Small intestine (tissue), 7 donors: ENCODE results near the gene RRAS. TPM values are rescaled to one million over a fixed set of nuclear protein-coding genes. Genes with fewer than 3 reads are reported as not detected.

Experiments used
- DNase-seq, 2 donors: peaks; one replicate each; pipeline versions ENCODE4 v3.0.0 to v3.0.0-alpha.2; 2013
- FAIRE-seq: peaks from 2 replicates; lab custom pipeline; 2012; peaks lifted over from hg19 to GRCh38; lab: Jason Lieb, UNC
- H3K27ac ChIP-seq, 3 donors: one replicate each; pipeline ENCODE4 v1.5.1; 2013; ENCODE audit warnings: low read length in 2 of 3, mild to moderate bottlenecking in 2 of 3, control low read depth in 1 of 3, inconsistent platforms in 1 of 3, low read depth in 1 of 3, moderate library complexity in 1 of 3
- H3K27me3 ChIP-seq, 3 donors: one replicate each; pipeline ENCODE4 v1.6.1; 2013; ENCODE audit warnings: low read length in 3 of 3, inconsistent platforms in 1 of 3; ENCODE audit not compliant: control insufficient read depth in 3 of 3, insufficient read depth in 3 of 3
- H3K36me3 ChIP-seq, 3 donors: one replicate each; pipeline ENCODE4 v1.6.1; 2013; ENCODE audit warnings: low read length in 3 of 3, inconsistent platforms in 1 of 3, low read depth in 1 of 3, mild to moderate bottlenecking in 1 of 3, moderate library complexity in 1 of 3; ENCODE audit not compliant: control insufficient read depth in 3 of 3, insufficient read depth in 2 of 3
- H3K4me1 ChIP-seq, 3 donors: one replicate each; pipeline ENCODE4 v1.6.1; 2013; ENCODE audit warnings: low read length in 2 of 3, inconsistent platforms in 1 of 3, low read depth in 1 of 3, mild to moderate bottlenecking in 1 of 3, moderate library complexity in 1 of 3; ENCODE audit not compliant: control insufficient read depth in 3 of 3, insufficient read depth in 2 of 3
- H3K4me3 ChIP-seq, 3 donors: one replicate each; pipeline ENCODE4 v1.5.1; 2013; ENCODE audit warnings: low read length in 3 of 3, control low read depth in 1 of 3, inconsistent platforms in 1 of 3, low read depth in 1 of 3, mild to moderate bottlenecking in 1 of 3, moderate library complexity in 1 of 3
- H3K9me3 ChIP-seq, 2 donors: one replicate each; pipeline ENCODE4 v1.6.1; 2013; ENCODE audit warnings: low read depth in 1 of 2, low read length in 1 of 2; ENCODE audit not compliant: control insufficient read depth in 2 of 2, insufficient read depth in 1 of 2
- WGBS, 3 donors: extraction: QIAGEN DNeasy Blood & Tissue Kit; methylation state at CpG; one replicate each; pipeline ENCODE4 v1.1.7; 2013; 5-methylcytosine and 5-hydroxymethylcytosine counted together
- polyA plus RNA-seq, 4 donors: library from polyadenylated mRNA; stranded (reverse) in 3 of 4; unstranded in 1 of 4; fragments of 200-250 nt in 3 of 4; fragments of 120-200 nt in 1 of 4; gene quantifications; one replicate each; pipeline versions ENCODE4 v1.2.1 to v1.2.3, GENCODE V29; 2013
- donor health status: healthy with polysubstance abuse.
- donor health status: control.
- donor health status: control.
- donor health status: Bipolar disorder and iron deficiency.
- donor health status: healthy.

RRAS gene
- polyA plus RNA-seq, 4 donors = 30.6 to 105 (median 85.5) TPM

DNA sequence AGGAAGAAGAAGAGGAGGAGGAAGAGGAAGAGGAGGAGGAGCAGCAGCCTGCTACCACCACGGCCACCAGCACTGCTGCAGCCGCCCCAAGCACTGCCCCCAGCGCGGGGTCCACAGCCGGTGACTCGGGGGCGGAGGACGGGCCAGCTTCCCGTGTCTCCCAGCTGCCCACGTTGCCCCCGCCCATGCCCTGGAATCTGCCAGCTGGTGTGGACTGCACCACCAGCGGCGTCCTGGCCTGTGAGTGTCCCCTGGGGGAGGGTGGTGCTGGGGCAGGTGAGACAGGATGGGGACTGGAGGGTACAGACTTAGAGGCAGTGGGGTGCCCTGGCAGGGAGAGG lies 13.5 kb upstream of the RRAS start:
- H3K36me3 ChIP-seq = peaks cover 23 to 85% (median 29%) of the 10 kb centered on the region in 3 donors
- DNase-seq = no peak
- WGBS, 3 donors = 89 to 92% (median 90%) methylated on average over 13 of the region's 13 CpGs
- no peak overlapping the region for H3K27ac ChIP-seq
- H3K27me3 ChIP-seq = no peaks in the 10 kb centered on the region
- FAIRE-seq = no peak
- H3K4me3 ChIP-seq = no peak overlapping the region
- no peaks in the 10 kb centered on the region for H3K4me1 ChIP-seq
- no peaks in the 10 kb centered on the region for H3K9me3 ChIP-seq

DNA sequence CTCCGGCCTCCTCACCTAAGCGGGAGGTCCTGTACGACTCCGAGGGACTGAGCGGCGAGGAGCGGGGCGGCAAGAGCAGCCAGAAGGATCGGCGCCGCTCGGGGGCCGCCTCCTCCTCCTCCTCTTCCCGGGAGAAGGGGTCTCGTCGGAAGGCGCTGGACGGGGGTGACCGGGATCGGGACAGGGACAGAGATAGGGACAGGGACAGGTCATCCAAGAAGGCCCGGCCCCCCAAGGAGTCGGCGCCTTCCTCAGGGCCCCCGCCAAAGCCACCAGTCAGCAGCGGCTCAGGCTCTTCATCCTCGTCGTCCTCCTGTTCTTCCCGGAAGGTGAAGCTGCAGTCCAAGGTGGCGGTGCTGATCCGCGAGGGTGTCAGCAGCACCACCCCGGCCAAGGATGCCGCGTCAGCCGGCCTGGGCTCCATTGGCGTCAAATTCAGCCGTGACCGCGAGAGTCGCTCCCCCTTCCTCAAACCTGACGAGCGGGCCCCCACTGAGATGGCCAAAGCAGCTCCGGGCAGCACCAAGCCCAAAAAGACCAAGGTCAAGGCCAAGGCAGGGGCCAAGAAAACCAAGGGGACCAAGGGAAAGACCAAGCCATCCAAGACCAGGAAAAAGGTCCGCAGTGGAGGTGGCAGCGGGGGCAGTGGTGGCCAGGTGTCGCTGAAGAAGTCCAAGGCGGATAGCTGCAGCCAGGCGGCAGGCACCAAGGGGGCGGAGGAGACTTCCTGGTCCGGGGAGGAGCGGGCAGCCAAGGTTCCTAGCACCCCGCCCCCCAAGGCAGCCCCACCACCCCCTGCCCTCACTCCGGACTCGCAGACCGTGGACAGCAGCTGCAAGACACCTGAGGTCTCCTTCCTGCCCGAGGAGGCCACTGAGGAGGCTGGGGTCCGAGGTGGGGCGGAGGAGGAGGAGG lies 12.9 kb upstream of the RRAS start:
- H3K9me3 ChIP-seq = no peaks in the 10 kb centered on the region
- DNase-seq (no peak), FAIRE-seq (no peak)
- no peaks in the 10 kb centered on the region for H3K4me1 ChIP-seq
- no peak overlapping the region for H3K4me3 ChIP-seq
- H3K36me3 ChIP-seq = peaks cover 23 to 85% (median 24%) of the 10 kb centered on the region in 3 donors
- WGBS, 3 donors = 95 to 96% (median 96%) methylated on average over 53 to 58 of the region's 58 CpGs
- no peaks in the 10 kb centered on the region for H3K27me3 ChIP-seq
- no peak overlapping the region for H3K27ac ChIP-seq

DNA sequence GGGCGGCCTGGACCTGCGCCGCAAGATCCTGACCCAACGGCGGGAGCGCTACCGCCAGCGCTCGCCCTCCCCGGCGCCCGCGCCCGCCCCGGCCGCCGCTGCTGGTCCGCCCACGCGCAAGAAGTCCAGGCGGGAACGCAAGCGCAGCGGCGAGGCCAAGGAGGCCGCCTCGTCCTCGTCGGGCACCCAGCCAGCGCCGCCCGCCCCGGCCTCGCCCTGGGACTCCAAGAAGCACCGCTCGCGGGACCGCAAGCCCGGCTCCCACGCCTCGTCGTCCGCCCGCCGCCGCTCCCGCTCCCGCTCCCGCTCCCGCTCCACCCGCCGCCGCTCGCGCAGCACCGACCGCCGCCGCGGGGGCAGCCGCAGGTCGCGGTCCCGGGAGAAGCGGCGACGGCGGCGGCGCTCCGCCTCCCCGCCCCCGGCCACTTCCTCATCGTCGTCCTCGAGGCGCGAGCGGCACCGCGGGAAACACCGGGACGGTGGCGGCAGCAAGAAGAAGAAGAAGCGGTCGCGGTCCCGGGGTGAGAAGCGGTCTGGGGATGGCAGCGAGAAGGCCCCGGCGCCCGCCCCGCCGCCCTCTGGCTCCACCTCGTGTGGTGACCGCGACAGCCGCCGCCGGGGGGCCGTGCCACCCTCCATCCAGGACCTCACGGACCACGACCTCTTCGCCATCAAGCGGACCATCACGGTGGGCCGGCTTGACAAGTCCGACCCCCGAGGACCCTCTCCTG lies 12.0 kb upstream of the RRAS start:
- no peak overlapping the region for H3K4me3 ChIP-seq
- H3K36me3 ChIP-seq = peaks cover 23 to 86% (median 24%) of the 10 kb centered on the region in 3 donors
- no peak for DNase-seq
- FAIRE-seq = no peak
- H3K4me1 ChIP-seq = no peaks in the 10 kb centered on the region
- H3K27me3 ChIP-seq = no peaks in the 10 kb centered on the region
- no peak overlapping the region for H3K27ac ChIP-seq
- 97 to 98% (median 98%) methylated on average over 68 to 110 of the region's 110 CpGs for WGBS, 3 donors
- no peaks in the 10 kb centered on the region for H3K9me3 ChIP-seq

DNA sequence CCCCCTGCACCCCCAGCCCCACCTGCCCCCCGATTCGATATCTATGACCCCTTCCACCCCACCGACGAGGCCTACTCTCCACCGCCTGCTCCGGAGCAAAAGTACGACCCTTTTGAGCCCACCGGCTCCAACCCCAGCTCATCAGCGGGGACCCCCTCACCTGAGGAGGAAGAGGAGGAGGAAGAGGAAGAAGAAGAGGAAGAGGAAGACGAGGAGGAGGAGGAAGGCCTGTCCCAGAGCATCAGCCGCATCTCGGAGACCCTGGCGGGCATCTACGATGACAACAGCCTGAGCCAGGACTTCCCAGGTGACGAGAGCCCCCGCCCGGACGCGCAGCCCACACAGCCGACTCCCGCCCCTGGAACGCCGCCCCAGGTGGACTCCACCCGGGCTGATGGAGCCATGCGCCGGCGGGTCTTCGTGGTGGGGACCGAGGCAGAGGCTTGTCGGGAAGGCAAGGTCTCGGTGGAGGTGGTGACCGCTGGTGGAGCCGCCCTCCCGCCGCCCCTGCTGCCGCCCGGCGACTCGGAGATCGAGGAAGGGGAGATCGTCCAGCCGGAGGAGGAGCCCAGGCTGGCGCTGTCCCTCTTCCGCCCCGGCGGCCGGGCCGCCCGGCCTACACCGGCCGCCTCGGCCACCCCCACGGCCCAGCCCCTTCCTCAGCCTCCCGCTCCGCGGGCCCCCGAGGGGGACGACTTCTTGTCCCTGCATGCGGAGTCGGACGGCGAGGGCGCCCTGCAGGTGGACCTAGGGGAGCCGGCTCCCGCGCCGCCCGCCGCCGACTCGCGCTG lies 11.3 kb upstream of the RRAS start:
- Histone ChIP-seq H3K9me3 (no peaks in the 10 kb centered on the region), H3K4me3 (no peak overlapping the region), H3K4me1 (no peaks in the 10 kb centered on the region), H3K36me3 (peaks cover 24 to 86% (median 29%) of the 10 kb centered on the region in 3 donors), H3K27ac (no peak overlapping the region), H3K27me3 (no peaks in the 10 kb centered on the region)
- FAIRE-seq = no peak
- no peak for DNase-seq
- WGBS, 3 donors = 96 to 98% (median 98%) methylated on average over 63 to 72 of the region's 72 CpGs

DNA sequence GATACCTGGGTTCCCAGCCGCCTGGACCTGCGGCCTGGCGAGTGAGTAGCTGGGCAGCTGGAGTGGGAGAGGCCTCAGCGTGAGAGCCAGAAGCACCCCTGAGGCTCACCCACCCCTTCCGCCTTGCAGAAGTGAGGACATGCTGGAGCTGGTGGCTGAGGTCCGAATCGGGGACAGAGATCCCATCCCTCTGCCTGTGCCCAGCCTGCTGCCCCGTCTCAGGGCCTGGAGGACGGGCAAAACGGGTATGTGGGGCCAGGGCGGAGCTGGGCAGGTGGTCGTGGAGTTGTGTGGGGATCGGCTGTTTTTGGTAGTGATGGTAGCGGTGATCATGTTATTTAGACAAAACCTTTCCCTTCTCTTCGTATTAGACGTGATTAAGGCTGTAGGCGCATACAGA lies 6.6 kb upstream of the RRAS start:
- FAIRE-seq (no peak), DNase-seq (no peak)
- H3K4me1 ChIP-seq = peaks cover 0 to 15% (median 3%) of the 10 kb centered on the region in 3 donors
- no peaks in the 10 kb centered on the region for H3K9me3 ChIP-seq
- peaks cover 8 to 62% (median 12%) of the 10 kb centered on the region in 3 donors for H3K36me3 ChIP-seq
- H3K27me3 ChIP-seq = no peaks in the 10 kb centered on the region
- H3K4me3 ChIP-seq = no peak overlapping the region
- 92 to 96% (median 94%) methylated on average over 17 of the region's 17 CpGs for WGBS, 3 donors
- H3K27ac ChIP-seq = no peak overlapping the region

DNA sequence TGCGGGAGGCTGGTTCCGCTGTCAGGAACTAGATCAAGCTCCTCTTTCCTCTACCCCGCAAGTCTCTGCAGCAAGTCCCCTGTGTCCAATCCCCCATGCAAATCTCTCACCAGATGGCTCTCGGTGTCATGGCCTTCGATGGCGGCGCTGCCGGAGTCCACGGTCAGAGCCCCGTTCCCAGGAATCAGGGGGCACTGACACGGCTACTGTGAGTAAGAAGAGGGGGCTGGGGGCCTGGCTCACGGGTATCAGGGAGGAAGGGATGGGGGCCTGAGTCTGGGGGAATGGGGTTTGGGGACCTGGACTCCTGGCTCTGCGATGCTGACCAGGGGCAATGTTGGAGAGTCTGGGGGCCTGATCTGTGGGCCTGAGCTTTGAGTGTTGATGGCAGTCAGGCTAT lies 6.1 kb upstream of the RRAS start:
- no peak for FAIRE-seq

DNA sequence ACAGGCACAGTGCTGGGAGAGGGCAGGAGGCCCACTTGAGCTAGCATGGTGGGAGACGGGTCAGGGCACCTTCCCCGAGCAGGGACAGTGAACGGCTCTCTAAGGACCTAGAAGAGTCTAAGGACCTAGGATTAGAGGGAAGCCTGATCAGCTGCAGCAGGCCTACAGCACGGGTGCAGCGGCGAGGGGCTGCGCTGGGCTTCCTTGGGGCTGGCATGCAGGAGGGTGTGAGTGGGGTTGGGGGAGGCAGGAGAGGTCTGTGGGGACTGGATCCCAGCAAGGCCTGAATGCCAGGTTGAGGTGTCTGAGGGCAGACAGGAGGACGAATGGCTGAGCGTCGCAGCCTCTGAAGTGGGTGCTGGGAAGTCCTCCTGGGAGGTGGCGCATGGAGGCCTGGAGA lies 5.6 kb upstream of the RRAS start:
- no peak overlapping the region for H3K4me3 ChIP-seq
- H3K4me1 ChIP-seq = peaks cover 0 to 23% (median 3%) of the 10 kb centered on the region in 3 donors
- H3K27ac ChIP-seq = no peak overlapping the region
- 91 to 94% (median 92%) methylated on average over 11 of the region's 11 CpGs for WGBS, 3 donors
- H3K27me3 ChIP-seq = no peaks in the 10 kb centered on the region
- FAIRE-seq (no peak), DNase-seq (no peak)
- no peaks in the 10 kb centered on the region for H3K9me3 ChIP-seq
- H3K36me3 ChIP-seq = peaks cover 2 to 56% (median 12%) of the 10 kb centered on the region in 3 donors

More for the DNA sequence above, 6.1 kb upstream of the RRAS start:
- no peak for DNase-seq
- Histone ChIP-seq H3K4me1 (peaks cover 0 to 21% (median 3%) of the 10 kb centered on the region in 3 donors), H3K27ac (no peak overlapping the region), H3K36me3 (peaks cover 4 to 58% (median 12%) of the 10 kb centered on the region in 3 donors), H3K9me3 (no peaks in the 10 kb centered on the region), H3K4me3 (no peak overlapping the region), H3K27me3 (no peaks in the 10 kb centered on the region)
- WGBS, 3 donors = 92 to 95% (median 94%) methylated on average over 13 of the region's 13 CpGs

DNA sequence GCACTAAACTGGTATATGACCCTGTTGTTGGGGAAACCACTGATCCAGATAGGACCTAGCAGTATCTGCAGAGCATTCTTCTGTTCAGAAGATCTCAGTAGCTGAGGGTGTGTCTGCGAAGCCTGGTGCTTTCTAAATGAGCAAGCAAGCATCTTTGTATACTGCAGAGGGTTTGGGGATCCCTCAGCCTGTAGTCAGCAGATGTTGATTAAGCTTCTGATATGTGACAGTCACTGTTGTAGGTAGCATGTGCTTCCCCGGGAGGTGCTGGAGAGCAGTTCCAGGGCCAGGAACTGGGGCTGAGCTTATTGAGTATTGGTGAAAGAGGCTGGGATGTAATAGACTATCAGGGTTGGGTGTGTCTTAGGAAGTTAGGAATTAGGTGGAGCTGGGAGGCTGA lies 3.5 kb upstream of the RRAS start:
- 51 to 59% (median 59%) methylated on average over 2 of the region's 2 CpGs for WGBS, 3 donors
- H3K27ac ChIP-seq = no peak overlapping the region
- H3K4me3 ChIP-seq = no peak overlapping the region
- peaks cover 2 to 39% (median 12%) of the 10 kb centered on the region in 3 donors for H3K36me3 ChIP-seq
- H3K4me1 ChIP-seq = peaks cover 0 to 35% (median 8%) of the 10 kb centered on the region in 3 donors
- DNase-seq = no peak
- H3K9me3 ChIP-seq = no peaks in the 10 kb centered on the region
- FAIRE-seq = no peak
- no peaks in the 10 kb centered on the region for H3K27me3 ChIP-seq
